Adrenal gland (tissue), 5 donors: Measurements from ENCODE around the gene SLC13A5.

Source experiments
- CTCF ChIP-seq, 6 experiments: fragments of 450-650 bp in 4 of 6; fragments of 200-600 bp in 2 of 6; sonication (generic) in 1 of 6; IDR thresholded peaks; 1 replicate in 5 of 6; 2 replicates in 1 of 6; pipeline versions ENCODE4 v1.5.1 to v1.8.0; 2016 to 2021; ENCODE audit warnings: antibody characterized with exemption in 6 of 6, mild to moderate bottlenecking in 2 of 6, moderate library complexity in 1 of 6
- POLR2A ChIP-seq, 2 donors: fragments of 450-650 bp; IDR thresholded peaks; one replicate each; pipeline ENCODE4 v1.6.1; 2017; ENCODE audit warnings: antibody characterized with exemption in 2 of 2, mild to moderate bottlenecking in 2 of 2, moderate library complexity in 1 of 2
- donor health status: DM: no; HTN: no; CAD: no.

DNA sequence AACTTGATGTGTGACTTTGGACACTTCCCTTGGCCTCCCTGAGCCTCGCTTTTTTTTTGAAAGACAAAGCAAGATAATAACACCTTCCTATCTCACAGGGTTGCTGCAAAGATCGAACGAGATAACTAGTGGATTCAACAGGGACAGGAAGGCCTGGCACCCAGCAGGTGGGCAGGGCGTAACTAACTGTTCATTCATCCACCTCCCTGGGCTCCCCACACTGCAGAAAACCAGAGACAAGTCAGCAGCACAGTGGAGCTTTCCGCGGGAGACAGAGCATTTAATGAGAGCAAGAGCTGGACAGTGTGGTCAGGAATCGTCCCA is 28.7 kb downstream of the SLC13A5 start:
- TF ChIP-seq CTCF (IDR thresholded peaks at IDR 0.05): no peak
- no peak for TF ChIP-seq POLR2A (IDR thresholded peaks at IDR 0.05)
